Hepatocyte (in vitro differentiated cells): ENCODE results near the gene DYNLL2. TPM values are rescaled to one million over a fixed set of nuclear protein-coding genes. Genes with fewer than 3 reads are reported as not detected.

Source experiments
- DNase-seq: peaks from one replicate; pipeline ENCODE4 v3.0.0-alpha.2; 2016; ENCODE audit warnings: low spot score
- H2AFZ ChIP-seq: fragments of 200-600 bp; sonication (generic); 2 replicates; pipeline ENCODE4 v1.6.0; 2016; ENCODE audit warnings: antibody characterized with exemption, mild to moderate bottlenecking
- H3K27ac ChIP-seq: fragments of 200-600 bp; sonication (generic); 2 replicates; pipeline ENCODE4 v1.5.1; 2016; ENCODE audit warnings: mild to moderate bottlenecking
- H3K27me3 ChIP-seq: fragments of 200-600 bp; sonication (generic); 2 replicates; pipeline ENCODE4 v1.6.1; 2016
- H3K36me3 ChIP-seq: fragments of 200-600 bp; sonication (generic); replicated peaks from 2 replicates; pipeline ENCODE4 v1.5.1; 2016; ENCODE audit warnings: low read depth; ENCODE audit not compliant: insufficient read depth
- H3K4me1 ChIP-seq: fragments of 200-600 bp; sonication (generic); 2 replicates; pipeline ENCODE4 v1.5.1; 2016; ENCODE audit warnings: mild to moderate bottlenecking, moderate library complexity; ENCODE audit not compliant: insufficient read depth
- H3K4me2 ChIP-seq: fragments of 200-600 bp; sonication (generic); 2 replicates; pipeline ENCODE4 v1.6.0; 2016
- H3K4me3 ChIP-seq: fragments of 200-600 bp; sonication (generic); 2 replicates; pipeline ENCODE4 v1.5.1; 2016; ENCODE audit warnings: mild to moderate bottlenecking
- H3K79me2 ChIP-seq: fragments of 200-600 bp; sonication (generic); 2 replicates; pipeline ENCODE4 v1.6.0; 2017; ENCODE audit warnings: mild to moderate bottlenecking
- H3K9me2 ChIP-seq: fragments of 200-600 bp; sonication (generic); replicated peaks from 2 replicates; pipeline ENCODE4 v1.6.0; 2017; ENCODE audit warnings: mild to moderate bottlenecking; ENCODE audit not compliant: insufficient read depth
- H3K9me3 ChIP-seq: fragments of 200-600 bp; sonication (generic); 2 replicates; pipeline ENCODE4 v1.5.1; 2016; ENCODE audit warnings: low read depth, mild to moderate bottlenecking
- H4K20me1 ChIP-seq: fragments of 200-600 bp; sonication (generic); 2 replicates; pipeline ENCODE4 v1.6.0; 2016; ENCODE audit warnings: mild to moderate bottlenecking; ENCODE audit not compliant: insufficient read depth, poor library complexity, severe bottlenecking
- CTCF ChIP-seq: fragments of 200-600 bp; sonication (generic); IDR thresholded peaks from 2 replicates; pipeline ENCODE4 v1.5.1; 2016; ENCODE audit warnings: antibody characterized with exemption, mild to moderate bottlenecking; ENCODE audit not compliant: poor library complexity
- EZH2 ChIP-seq: fragments of 200-600 bp; sonication (generic); IDR thresholded peaks from 2 replicates; pipeline ENCODE4 v1.6.1; 2016; ENCODE audit warnings: antibody characterized with exemption, mild to moderate bottlenecking, borderline replicate concordance
- EZH2phosphoT487 ChIP-seq: fragments of 200-600 bp; sonication (generic); IDR thresholded peaks from one replicate; pipeline ENCODE4 v1.6.1; 2018; ENCODE audit warnings: antibody characterized with exemption, mild to moderate bottlenecking, low read depth, moderate library complexity; ENCODE audit not compliant: unreplicated experiment, severe bottlenecking
- WGBS: methylation state at CpG from one replicate; pipeline ENCODE4 v1.1.6; 2016; ENCODE audit warnings: low lambda C conversion rate; ENCODE audit errors: missing lambda C conversion rate; 5-methylcytosine and 5-hydroxymethylcytosine counted together
- polyA plus RNA-seq: library from polyadenylated mRNA; unstranded; fragments of >200 nt; fragmentation: Nextera tagmentation; extraction: Ambion mirVana; gene quantifications from 2 replicates; pipeline ENCODE4 v1.2.1, GENCODE V29; 2016
- total RNA-seq: library from RNA; depleted of rRNA; stranded (reverse); fragments of >200 nt; gene quantifications from 2 replicates; pipeline ENCODE4 v1.2.3, GENCODE V29; 2014

The DYNLL2 gene
- total and polyA plus RNA-seq, 2 experiments from 2014 or later, result 2.7 to 23.2 TPM

- Histone ChIP-seq H3K27me3 (no peaks in the 10 kb centered on the region), H3K36me3 (no peaks in the 10 kb centered on the region), H3K4me3 (no peak overlapping the region), H3K9me3 (no peaks in the 10 kb centered on the region), H4K20me1 (no peaks in the 10 kb centered on the region), H3K79me2 (no peaks in the 10 kb centered on the region), H2AFZ (no peak overlapping the region), H3K4me1 (no peaks in the 10 kb centered on the region), H3K27ac (no peak overlapping the region), H3K4me2 (no peak overlapping the region), H3K9me2 (no peaks in the 10 kb centered on the region)
- WGBS, result 58% methylated on average over 4 of the region's 4 CpGs
- no peak for DNase-seq
- TF ChIP-seq EZH2phosphoT487 (no peak), CTCF (no peak), EZH2 (no peak)
Measured at GRCh38 chr17:58047376-58048150, 35.7 kb upstream of the DYNLL2 start.

GRCh38 chr17:58049533-58049932, 33.7 kb upstream of the DYNLL2 start:
- DNase-seq, result no peak
- no peak overlapping the region for H2AFZ ChIP-seq
- 90% methylated on average over 4 of the region's 4 CpGs for WGBS
- H3K9me2 ChIP-seq, result no peaks in the 10 kb centered on the region
- TF ChIP-seq CTCF, result no peak
- no peak for TF ChIP-seq EZH2phosphoT487
- no peak for TF ChIP-seq EZH2
- no peaks in the 10 kb centered on the region for H3K9me3 ChIP-seq
- H3K27ac ChIP-seq, result no peak overlapping the region
- no peaks in the 10 kb centered on the region for H3K27me3 ChIP-seq
- H3K4me2 ChIP-seq, result no peak overlapping the region
- no peaks in the 10 kb centered on the region for H3K79me2 ChIP-seq
- no peaks in the 10 kb centered on the region for H3K36me3 ChIP-seq
- H4K20me1 ChIP-seq, result no peaks in the 10 kb centered on the region
- no peaks in the 10 kb centered on the region for H3K4me1 ChIP-seq
- no peak overlapping the region for H3K4me3 ChIP-seq

GRCh38 chr17:58050966-58051365, 32.3 kb upstream of the DYNLL2 start:
- no peaks in the 10 kb centered on the region for H3K79me2 ChIP-seq
- no peak for DNase-seq
- no peak overlapping the region for H3K27ac ChIP-seq
- no peaks in the 10 kb centered on the region for H3K27me3 ChIP-seq
- 85% methylated on average over 2 of the region's 2 CpGs for WGBS
- H3K4me3 ChIP-seq, result no peak overlapping the region
- no peak overlapping the region for H3K4me2 ChIP-seq
- H3K9me3 ChIP-seq, result no peaks in the 10 kb centered on the region
- H3K4me1 ChIP-seq, result no peaks in the 10 kb centered on the region
- H2AFZ ChIP-seq, result no peak overlapping the region
- TF ChIP-seq EZH2phosphoT487 (no peak), CTCF (no peak), EZH2 (no peak)
- no peaks in the 10 kb centered on the region for H3K9me2 ChIP-seq
- no peaks in the 10 kb centered on the region for H4K20me1 ChIP-seq
- no peaks in the 10 kb centered on the region for H3K36me3 ChIP-seq
